Urothelium cell line (cell line): Measurements from ENCODE around the gene TTC34.
"Not testable (repeated sequence)": the region's sequence is repeated elsewhere in the genome, so short reads cannot be mapped to it uniquely, and the experiment has no call there.

Experiments
- DNase-seq: peaks from one replicate; pipeline ENCODE4 v3.0.0; 2011; ENCODE audit warnings: low spot score, mixed read lengths
- FAIRE-seq: peaks from 2 replicates; lab custom pipeline; 2011; peaks lifted over from hg19 to GRCh38; lab: Jason Lieb, UNC

TTC34 gene

GRCh38 chr1:2781627-2782026 lies 19.9 kb downstream of the TTC34 start:
- DNase-seq (no peak), FAIRE-seq (no peak)

GRCh38 chr1:2778220-2778592 lies 23.3 kb downstream of the TTC34 start:
- no peak for DNase-seq
- no peak for FAIRE-seq

GRCh38 chr1:2777424-2778219 lies 23.9 kb downstream of the TTC34 start:
- FAIRE-seq, result no peak

GRCh38 chr1:2775333-2775732 lies 26.2 kb downstream of the TTC34 start:
- FAIRE-seq, DNase-seq: not testable (repeated sequence)

More at GRCh38 chr1:2777424-2778219, 23.9 kb downstream of the TTC34 start:
- no peak for DNase-seq

- not testable (repeated sequence) for DNase-seq, FAIRE-seq
Measured at GRCh38 chr1:2768052-2768451, 33.4 kb downstream of the TTC34 start.

GRCh38 chr1:2759433-2759832 lies 42.1 kb downstream of the TTC34 start:
- DNase-seq, FAIRE-seq: not testable (repeated sequence)

- not testable (repeated sequence) for DNase-seq, FAIRE-seq
Measured at GRCh38 chr1:2757519-2757918, 44.0 kb downstream of the TTC34 start.

GRCh38 chr1:2755426-2755825 lies 46.1 kb downstream of the TTC34 start:
- DNase-seq, FAIRE-seq: not testable (repeated sequence)

GRCh38 chr1:2754597-2754996 lies 46.9 kb downstream of the TTC34 start:
- not testable (repeated sequence) for DNase-seq, FAIRE-seq

GRCh38 chr1:2752503-2752902 lies 49.0 kb downstream of the TTC34 start:
- not testable (repeated sequence) for FAIRE-seq, DNase-seq

GRCh38 chr1:2751866-2752265 lies 49.6 kb downstream of the TTC34 start:
- not testable (repeated sequence) for FAIRE-seq

GRCh38 chr1:2750766-2751730 lies 50.4 kb downstream of the TTC34 start:
- FAIRE-seq, DNase-seq: not testable (repeated sequence)

More at GRCh38 chr1:2751866-2752265, 49.6 kb downstream of the TTC34 start:
- DNase-seq, result not testable (repeated sequence)

- not testable (repeated sequence) for DNase-seq, FAIRE-seq
Measured at GRCh38 chr1:2750041-2750680, 51.3 kb downstream of the TTC34 start.

GRCh38 chr1:2748626-2749025 lies 52.9 kb downstream of the TTC34 start:
- DNase-seq, FAIRE-seq: not testable (repeated sequence)

GRCh38 chr1:2694796-2695195 lies 106.7 kb downstream of the TTC34 start:
- not testable (repeated sequence) for DNase-seq

GRCh38 chr1:2690180-2690579 lies 111.3 kb downstream of the TTC34 start:
- not testable (repeated sequence) for DNase-seq, FAIRE-seq

More at GRCh38 chr1:2694796-2695195, 106.7 kb downstream of the TTC34 start:
- not testable (repeated sequence) for FAIRE-seq

GRCh38 chr1:2688336-2688665 lies 113.2 kb downstream of the TTC34 start:
- FAIRE-seq, DNase-seq: not testable (repeated sequence)

GRCh38 chr1:2687638-2688335 lies 113.7 kb downstream of the TTC34 start:
- not testable (repeated sequence) for DNase-seq, FAIRE-seq

GRCh38 chr1:2687174-2687591 lies 114.3 kb downstream of the TTC34 start:
- not testable (repeated sequence) for FAIRE-seq, DNase-seq
